SU-DHL-6 (cell line): Measurements from ENCODE around the gene JAK1.

Experiments
- EZH2phosphoT487 ChIP-seq: fragments of 200-600 bp; sonication (generic), shearing (Covaris generic); conservative IDR thresholded peaks from 2 replicates; pipeline ENCODE4 v1.6.1; 2018; ENCODE audit warnings: mild to moderate bottlenecking, antibody characterized with exemption, low read length, moderate library complexity, mixed read lengths
- TF ChIP-seq, protein P1 (sequence below): fragments of 200-600 bp; sonication (generic); IDR thresholded peaks from one replicate; pipeline ENCODE4 v1.5.1; 2017; ENCODE audit warnings: antibody characterized with exemption, mild to moderate bottlenecking, low read length, moderate library complexity; ENCODE audit not compliant: insufficient read depth, poor library complexity, severe bottlenecking

DNA sequence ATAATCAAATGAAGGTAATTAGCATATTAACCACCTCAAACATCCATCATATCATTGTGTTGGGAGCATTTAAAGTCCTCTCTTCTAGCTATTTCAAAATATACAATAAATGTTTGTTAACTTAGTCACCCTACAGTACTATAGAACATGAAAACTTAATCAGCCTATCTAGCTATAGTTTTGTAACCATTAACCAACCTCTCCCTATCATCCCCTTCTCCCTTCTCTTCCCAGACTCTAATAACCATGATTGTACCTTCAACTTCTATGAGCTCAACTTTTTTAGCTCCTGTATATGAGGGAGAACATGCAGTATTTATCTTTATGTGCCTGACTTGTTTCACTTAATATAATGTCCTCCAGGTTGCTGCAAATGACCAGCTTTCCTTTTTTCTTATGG, 167.5 kb downstream of the JAK1 start:
- TF ChIP-seq EZH2phosphoT487 = no peak
- TF ChIP-seq, protein P1, sequence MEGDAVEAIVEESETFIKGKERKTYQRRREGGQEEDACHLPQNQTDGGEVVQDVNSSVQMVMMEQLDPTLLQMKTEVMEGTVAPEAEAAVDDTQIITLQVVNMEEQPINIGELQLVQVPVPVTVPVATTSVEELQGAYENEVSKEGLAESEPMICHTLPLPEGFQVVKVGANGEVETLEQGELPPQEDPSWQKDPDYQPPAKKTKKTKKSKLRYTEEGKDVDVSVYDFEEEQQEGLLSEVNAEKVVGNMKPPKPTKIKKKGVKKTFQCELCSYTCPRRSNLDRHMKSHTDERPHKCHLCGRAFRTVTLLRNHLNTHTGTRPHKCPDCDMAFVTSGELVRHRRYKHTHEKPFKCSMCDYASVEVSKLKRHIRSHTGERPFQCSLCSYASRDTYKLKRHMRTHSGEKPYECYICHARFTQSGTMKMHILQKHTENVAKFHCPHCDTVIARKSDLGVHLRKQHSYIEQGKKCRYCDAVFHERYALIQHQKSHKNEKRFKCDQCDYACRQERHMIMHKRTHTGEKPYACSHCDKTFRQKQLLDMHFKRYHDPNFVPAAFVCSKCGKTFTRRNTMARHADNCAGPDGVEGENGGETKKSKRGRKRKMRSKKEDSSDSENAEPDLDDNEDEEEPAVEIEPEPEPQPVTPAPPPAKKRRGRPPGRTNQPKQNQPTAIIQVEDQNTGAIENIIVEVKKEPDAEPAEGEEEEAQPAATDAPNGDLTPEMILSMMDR = no peak
